Right lobe of liver (tissue), 4 donors: ENCODE results near the gene DQX1.
A peak's percentile ranks its signal among the peaks of the same experiment; 100 is the strongest.

Experiments used
- POLR2A ChIP-seq: fragments of 450-650 bp; IDR thresholded peaks from one replicate; pipeline ENCODE4 v1.6.1; 2017; ENCODE audit warnings: antibody characterized with exemption, mild to moderate bottlenecking
- TF ChIP-seq, protein P1 (sequence below), 4 donors: fragments of 200-600 bp in 3 of 4; fragments of 450-650 bp in 1 of 4; IDR thresholded peaks; one replicate each; pipeline versions ENCODE4 v1.5.1 to v1.8.0; 2016 to 2022; ENCODE audit warnings: antibody characterized with exemption in 4 of 4, mild to moderate bottlenecking in 2 of 4
- donor health status: DM: no; HTN: no; CAD: no.
- donor health status: DM: no; HTN: no; CAD: no.
- donor health status: DM: no; HTN: yes; CAD: no.

DNA sequence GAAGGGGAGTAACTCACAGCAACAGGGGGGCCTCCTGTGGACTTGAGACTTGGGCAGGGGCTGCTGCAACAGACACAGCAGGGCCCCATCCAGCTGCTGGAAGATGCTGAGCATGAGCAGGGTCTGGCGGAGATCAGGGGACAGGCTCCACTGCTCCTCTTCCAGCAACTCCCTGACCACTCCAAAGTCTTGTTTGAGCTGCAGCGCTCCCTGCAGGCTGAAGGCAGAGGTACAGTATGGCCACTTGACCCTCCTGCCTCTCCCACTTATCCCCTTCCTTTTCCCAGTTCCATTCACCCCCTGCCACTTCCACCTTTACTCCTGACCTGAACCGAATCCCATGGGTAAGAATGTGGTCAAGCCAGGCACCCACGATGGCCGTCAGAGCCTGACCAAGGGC lies 51.1 kb downstream of the DQX1 start:
- TF ChIP-seq, protein P1, sequence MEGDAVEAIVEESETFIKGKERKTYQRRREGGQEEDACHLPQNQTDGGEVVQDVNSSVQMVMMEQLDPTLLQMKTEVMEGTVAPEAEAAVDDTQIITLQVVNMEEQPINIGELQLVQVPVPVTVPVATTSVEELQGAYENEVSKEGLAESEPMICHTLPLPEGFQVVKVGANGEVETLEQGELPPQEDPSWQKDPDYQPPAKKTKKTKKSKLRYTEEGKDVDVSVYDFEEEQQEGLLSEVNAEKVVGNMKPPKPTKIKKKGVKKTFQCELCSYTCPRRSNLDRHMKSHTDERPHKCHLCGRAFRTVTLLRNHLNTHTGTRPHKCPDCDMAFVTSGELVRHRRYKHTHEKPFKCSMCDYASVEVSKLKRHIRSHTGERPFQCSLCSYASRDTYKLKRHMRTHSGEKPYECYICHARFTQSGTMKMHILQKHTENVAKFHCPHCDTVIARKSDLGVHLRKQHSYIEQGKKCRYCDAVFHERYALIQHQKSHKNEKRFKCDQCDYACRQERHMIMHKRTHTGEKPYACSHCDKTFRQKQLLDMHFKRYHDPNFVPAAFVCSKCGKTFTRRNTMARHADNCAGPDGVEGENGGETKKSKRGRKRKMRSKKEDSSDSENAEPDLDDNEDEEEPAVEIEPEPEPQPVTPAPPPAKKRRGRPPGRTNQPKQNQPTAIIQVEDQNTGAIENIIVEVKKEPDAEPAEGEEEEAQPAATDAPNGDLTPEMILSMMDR (IDR thresholded peaks at IDR 0.05), result peak in 2 of 4 donors; percentile 9
- no peak for TF ChIP-seq POLR2A
